ENCODE results near the gene FGF9. TPM values are rescaled to one million over a fixed set of nuclear protein-coding genes. Genes with fewer than 3 reads are reported as not detected.

Gene FGF9
- total and polyA plus RNA-seq, 2 of the 8 experiments (the other 6 are each of a cell fraction or from before 2014, with no cell fraction given) = 0.02 TPM; not detected in 1

DNA sequence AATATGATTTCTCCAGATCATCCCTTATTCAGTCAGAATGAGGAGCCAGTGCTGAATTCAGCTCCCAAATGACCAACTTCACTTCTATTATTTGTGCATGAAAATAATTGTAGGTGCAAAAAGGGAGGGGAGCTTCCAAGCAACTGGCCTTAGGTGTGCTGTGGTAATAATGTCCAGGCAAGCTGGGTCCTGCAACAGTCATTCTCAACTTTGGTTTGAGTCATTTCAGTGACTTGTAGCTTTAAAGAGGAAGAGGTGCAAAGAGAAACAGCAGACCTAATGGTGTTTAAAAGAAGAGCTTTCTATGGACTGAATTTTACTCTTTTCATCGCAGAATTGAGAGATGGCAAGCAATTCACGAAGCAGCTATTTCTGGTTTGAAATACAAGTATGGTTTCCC is 29.2 kb upstream of the FGF9 start (continued):
- TF ChIP-seq BCL11A (IDR thresholded peaks at IDR 0.05; ENCODE audit: low read depth in 2 of 2, low read length in 2 of 2) (no peak), CHD1 (IDR thresholded peaks at IDR 0.05; ENCODE audit: low read depth, low read length) (no peak), KDM1A (IDR thresholded peaks at IDR 0.05; ENCODE audit: borderline replicate concordance, low read length) (no peak), EZH2 (IDR thresholded peaks at IDR 0.05; ENCODE audit: low read depth, low read length, severe bottlenecking) (no peak), SUZ12 (IDR thresholded peaks at IDR 0.05; ENCODE audit: low read length) (no peak), YY1 (IDR thresholded peaks at IDR 0.05; ENCODE audit: low read depth, low read length) (no peak), POLR2AphosphoS5 (IDR thresholded peaks at IDR 0.05; ENCODE audit: low read depth, low read length) (no peak), HDAC2 (IDR thresholded peaks at IDR 0.05; ENCODE audit: borderline replicate concordance in 1 of 2, low read depth in 2 of 2, low read length in 2 of 2) (no peak)

Data from H1 (cell line).